Neural cell (in vitro differentiated cells): ENCODE data around the gene ETF1. TPM values are rescaled to one million over a fixed set of nuclear protein-coding genes. Genes with fewer than 3 reads are reported as not detected.

Experiments used
- H2AFZ ChIP-seq: fragments of 200-600, 300-800 bp; sonication (generic), shearing (Covaris generic); 2 replicates; pipeline ENCODE4 v1.6.0; 2014; ENCODE audit warnings: low read depth, mild to moderate bottlenecking, antibody characterized with exemption, low read length, moderate library complexity
- H3F3A ChIP-seq: fragments of 200-600 bp; shearing (Covaris generic); 2 replicates; pipeline ENCODE4 v1.6.1; 2016; ENCODE audit warnings: mild to moderate bottlenecking, moderate library complexity, mixed read lengths, antibody characterized with exemption, low read length; ENCODE audit not compliant: insufficient read depth, poor library complexity, severe bottlenecking
- H3K27ac ChIP-seq: fragments of 200-600, 300-800 bp; sonication (generic), shearing (Covaris generic); 2 replicates; pipeline ENCODE4 v1.5.1; 2014; ENCODE audit warnings: mild to moderate bottlenecking, low read length, moderate library complexity
- H3K27me3 ChIP-seq: fragments of 300-800, 200-600 bp; sonication (generic), shearing (Covaris generic); 2 replicates; pipeline ENCODE4 v1.6.0; 2014; ENCODE audit warnings: mild to moderate bottlenecking, low read depth, low read length, moderate library complexity; ENCODE audit not compliant: insufficient read depth
- H3K36me3 ChIP-seq: fragments of 300-800, 200-600 bp; sonication (generic), shearing (Covaris generic); 2 replicates; pipeline ENCODE4 v1.5.1; 2014; ENCODE audit warnings: mild to moderate bottlenecking, antibody characterized with exemption, low read length, moderate library complexity; ENCODE audit not compliant: insufficient read depth
- H3K4me2 ChIP-seq: fragments of 300-800, 200-600 bp; sonication (generic), shearing (Covaris generic); 2 replicates; pipeline ENCODE4 v1.6.0; 2014; ENCODE audit warnings: mild to moderate bottlenecking, low read length
- H3K4me3 ChIP-seq: fragments of 300-800, 200-600 bp; sonication (generic), shearing (Covaris generic); 2 replicates; pipeline ENCODE4 v1.5.1; 2014; ENCODE audit warnings: mild to moderate bottlenecking, low read length, moderate library complexity
- H3K79me2 ChIP-seq: fragments of 200-600 bp; shearing (Covaris generic); replicated peaks from 2 replicates; pipeline ENCODE4 v1.6.0; 2014; ENCODE audit warnings: mild to moderate bottlenecking, low read length, moderate library complexity; ENCODE audit not compliant: insufficient read depth
- H3K9ac ChIP-seq: fragments of 300-800, 200-600 bp; sonication (generic), shearing (Covaris generic); 2 replicates; pipeline ENCODE4 v1.6.1; 2016; ENCODE audit warnings: mild to moderate bottlenecking, low read length, mixed read lengths
- H3K9me2 ChIP-seq: fragments of 200-600 bp; shearing (Covaris generic); 2 replicates; pipeline ENCODE4 v1.6.1; 2016; ENCODE audit warnings: mild to moderate bottlenecking, low read length, mixed read lengths; ENCODE audit not compliant: insufficient read depth
- H3K9me3 ChIP-seq: fragments of 200-600, 300-800 bp; sonication (generic), shearing (Covaris generic); 2 replicates; pipeline ENCODE4 v1.6.1; 2016; ENCODE audit warnings: mild to moderate bottlenecking, mixed run types, low read length, moderate library complexity, mixed read lengths
- H4K20me1 ChIP-seq: fragments of 200-600 bp; shearing (Covaris generic); 2 replicates; pipeline ENCODE4 v1.6.1; 2016; ENCODE audit warnings: mild to moderate bottlenecking, mixed run types; ENCODE audit not compliant: insufficient read depth
- EP300 ChIP-seq: fragments of 450-650 bp; conservative IDR thresholded peaks from 2 replicates; pipeline ENCODE4 v1.6.1; 2014; ENCODE audit warnings: antibody characterized with exemption, mild to moderate bottlenecking, moderate library complexity; ENCODE audit not compliant: poor library complexity, severe bottlenecking
- EZH2 ChIP-seq: fragments of 200-600, 300-800 bp; shearing (Covaris generic), sonication (generic); IDR thresholded peaks from 2 replicates; pipeline ENCODE4 v1.6.1; 2014; ENCODE audit warnings: antibody characterized with exemption, low read length, borderline replicate concordance, mild to moderate bottlenecking; ENCODE audit not compliant: insufficient read depth, poor library complexity, severe bottlenecking
- MXI1 ChIP-seq: fragments of 450-650 bp; conservative IDR thresholded peaks from 2 replicates; pipeline ENCODE4 v1.6.1; 2014; ENCODE audit warnings: antibody characterized with exemption, mild to moderate bottlenecking; ENCODE audit not compliant: poor library complexity, severe bottlenecking
- POLR2AphosphoS5 ChIP-seq: IDR thresholded peaks from 2 replicates; pipeline ENCODE4 v1.6.1; 2012
- RAD21 ChIP-seq: fragments of 450-650 bp; conservative IDR thresholded peaks from 2 replicates; pipeline ENCODE4 v1.6.1; 2014; ENCODE audit warnings: antibody characterized with exemption, mild to moderate bottlenecking, moderate library complexity
- REST ChIP-seq: IDR thresholded peaks from 2 replicates; pipeline ENCODE4 v1.6.1; 2012; ENCODE audit warnings: borderline replicate concordance
- SMC3 ChIP-seq: fragments of 450-650 bp; conservative IDR thresholded peaks from 2 replicates; pipeline ENCODE4 v1.6.1; 2014; ENCODE audit warnings: antibody characterized with exemption, mild to moderate bottlenecking, moderate library complexity; ENCODE audit not compliant: poor library complexity
- TAF1 ChIP-seq: IDR thresholded peaks from 2 replicates; pipeline ENCODE4 v1.6.1; 2012; ENCODE audit warnings: low read depth
- polyA plus RNA-seq: library from polyadenylated mRNA; depleted of rRNA; stranded (reverse); fragments of >200 nt; gene quantifications from 2 replicates; pipeline ENCODE4 v1.2.3, GENCODE V29; 2014
- TF ChIP-seq, protein P1 (sequence below): fragments of 450-650 bp; IDR thresholded peaks from 2 replicates; pipeline ENCODE4 v1.5.1; 2014; ENCODE audit warnings: antibody characterized with exemption, mild to moderate bottlenecking, moderate library complexity; ENCODE audit not compliant: poor library complexity, severe bottlenecking

The ETF1 gene
- polyA plus RNA-seq, 1 donor from 2014 or later, result 62.1 TPM

GRCh38 chr5:138568061-138568824 lies 25.2 kb upstream of the ETF1 start:
- no peaks in the 10 kb centered on the region for H3F3A ChIP-seq
- no peaks in the 10 kb centered on the region for H3K27me3 ChIP-seq
- no peak overlapping the region for H3K4me3 ChIP-seq
- TF ChIP-seq EZH2 (no peak), MXI1 (no peak), EP300 (no peak), SMC3 (no peak), TAF1 (no peak), POLR2AphosphoS5 (no peak), REST (no peak), RAD21 (no peak)
- TF ChIP-seq, protein P1, sequence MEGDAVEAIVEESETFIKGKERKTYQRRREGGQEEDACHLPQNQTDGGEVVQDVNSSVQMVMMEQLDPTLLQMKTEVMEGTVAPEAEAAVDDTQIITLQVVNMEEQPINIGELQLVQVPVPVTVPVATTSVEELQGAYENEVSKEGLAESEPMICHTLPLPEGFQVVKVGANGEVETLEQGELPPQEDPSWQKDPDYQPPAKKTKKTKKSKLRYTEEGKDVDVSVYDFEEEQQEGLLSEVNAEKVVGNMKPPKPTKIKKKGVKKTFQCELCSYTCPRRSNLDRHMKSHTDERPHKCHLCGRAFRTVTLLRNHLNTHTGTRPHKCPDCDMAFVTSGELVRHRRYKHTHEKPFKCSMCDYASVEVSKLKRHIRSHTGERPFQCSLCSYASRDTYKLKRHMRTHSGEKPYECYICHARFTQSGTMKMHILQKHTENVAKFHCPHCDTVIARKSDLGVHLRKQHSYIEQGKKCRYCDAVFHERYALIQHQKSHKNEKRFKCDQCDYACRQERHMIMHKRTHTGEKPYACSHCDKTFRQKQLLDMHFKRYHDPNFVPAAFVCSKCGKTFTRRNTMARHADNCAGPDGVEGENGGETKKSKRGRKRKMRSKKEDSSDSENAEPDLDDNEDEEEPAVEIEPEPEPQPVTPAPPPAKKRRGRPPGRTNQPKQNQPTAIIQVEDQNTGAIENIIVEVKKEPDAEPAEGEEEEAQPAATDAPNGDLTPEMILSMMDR, result no peak
- peaks cover 11% of the 10 kb centered on the region for H3K79me2 ChIP-seq
- H3K9me2 ChIP-seq, result no peaks in the 10 kb centered on the region
- H3K4me2 ChIP-seq, result no peak overlapping the region
- H4K20me1 ChIP-seq, result no peaks in the 10 kb centered on the region
- H3K36me3 ChIP-seq, result peaks cover 4% of the 10 kb centered on the region
- no peak overlapping the region for H3K9ac ChIP-seq
- H3K27ac ChIP-seq, result no peak overlapping the region
- H2AFZ ChIP-seq, result no peak overlapping the region
- no peaks in the 10 kb centered on the region for H3K9me3 ChIP-seq

GRCh38 chr5:138566792-138567191 lies 23.8 kb upstream of the ETF1 start:
- Histone ChIP-seq H3K27me3 (no peaks in the 10 kb centered on the region), H3K27ac (no peak overlapping the region), H4K20me1 (no peaks in the 10 kb centered on the region), H3K4me2 (no peak overlapping the region), H3F3A (no peaks in the 10 kb centered on the region), H3K9me3 (no peaks in the 10 kb centered on the region), H3K79me2 (peaks cover 10% of the 10 kb centered on the region), H3K9me2 (no peaks in the 10 kb centered on the region), H3K4me3 (no peak overlapping the region), H2AFZ (no peak overlapping the region), H3K9ac (no peak overlapping the region), H3K36me3 (peaks cover 4% of the 10 kb centered on the region)
- TF ChIP-seq POLR2AphosphoS5 (no peak), MXI1 (no peak), REST (no peak)
